GM12875 (cell line): ENCODE data around the gene SLC20A1.

Experiments
- H3K4me3 ChIP-seq: one replicate; pipeline ENCODE4 v1.5.1; 2011; ENCODE audit warnings: low read depth, low read length, control low read depth
- TF ChIP-seq, protein P1 (sequence below): IDR thresholded peaks from 2 replicates; pipeline ENCODE4 v1.5.1; 2011; ENCODE audit warnings: low read depth, mild to moderate bottlenecking, control low read depth, inconsistent platforms, low read length, moderate library complexity, borderline replicate concordance; ENCODE audit not compliant: insufficient read depth

SLC20A1 gene

DNA sequence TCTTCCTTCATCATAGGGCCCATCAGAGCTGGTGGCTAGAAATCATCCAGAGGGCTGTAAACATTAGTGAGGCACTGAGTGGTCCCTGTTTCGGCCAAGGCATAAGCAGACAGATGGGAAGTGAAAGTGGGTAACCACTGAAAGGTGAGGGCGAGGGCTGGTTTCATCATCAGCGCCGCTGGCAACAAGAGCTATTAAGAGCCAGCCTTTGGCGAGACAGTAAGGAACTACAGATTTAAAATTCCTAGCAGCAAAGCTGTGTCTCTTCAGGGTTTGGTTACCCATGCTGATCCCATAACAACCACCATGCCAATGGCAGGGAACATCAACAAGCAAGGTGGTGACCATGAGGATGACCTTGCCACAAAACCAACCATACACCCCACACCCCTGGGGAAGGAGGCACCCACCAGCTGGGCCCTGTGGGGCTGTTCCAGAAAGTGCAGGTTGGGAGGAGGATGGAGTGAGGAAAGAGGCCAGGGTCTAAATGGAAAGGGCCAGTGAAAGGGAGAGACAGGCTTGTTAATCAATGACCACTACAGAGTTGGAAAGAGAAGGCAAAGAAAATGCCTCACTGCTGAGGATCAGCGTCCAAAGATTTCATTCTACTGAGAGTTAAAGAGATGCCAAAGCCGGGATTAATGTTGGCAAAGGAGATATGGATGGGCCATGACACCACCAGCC is 9.0 kb upstream of the SLC20A1 start:
- no peak overlapping the region for H3K4me3 ChIP-seq
- TF ChIP-seq, protein P1, sequence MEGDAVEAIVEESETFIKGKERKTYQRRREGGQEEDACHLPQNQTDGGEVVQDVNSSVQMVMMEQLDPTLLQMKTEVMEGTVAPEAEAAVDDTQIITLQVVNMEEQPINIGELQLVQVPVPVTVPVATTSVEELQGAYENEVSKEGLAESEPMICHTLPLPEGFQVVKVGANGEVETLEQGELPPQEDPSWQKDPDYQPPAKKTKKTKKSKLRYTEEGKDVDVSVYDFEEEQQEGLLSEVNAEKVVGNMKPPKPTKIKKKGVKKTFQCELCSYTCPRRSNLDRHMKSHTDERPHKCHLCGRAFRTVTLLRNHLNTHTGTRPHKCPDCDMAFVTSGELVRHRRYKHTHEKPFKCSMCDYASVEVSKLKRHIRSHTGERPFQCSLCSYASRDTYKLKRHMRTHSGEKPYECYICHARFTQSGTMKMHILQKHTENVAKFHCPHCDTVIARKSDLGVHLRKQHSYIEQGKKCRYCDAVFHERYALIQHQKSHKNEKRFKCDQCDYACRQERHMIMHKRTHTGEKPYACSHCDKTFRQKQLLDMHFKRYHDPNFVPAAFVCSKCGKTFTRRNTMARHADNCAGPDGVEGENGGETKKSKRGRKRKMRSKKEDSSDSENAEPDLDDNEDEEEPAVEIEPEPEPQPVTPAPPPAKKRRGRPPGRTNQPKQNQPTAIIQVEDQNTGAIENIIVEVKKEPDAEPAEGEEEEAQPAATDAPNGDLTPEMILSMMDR = no peak

DNA sequence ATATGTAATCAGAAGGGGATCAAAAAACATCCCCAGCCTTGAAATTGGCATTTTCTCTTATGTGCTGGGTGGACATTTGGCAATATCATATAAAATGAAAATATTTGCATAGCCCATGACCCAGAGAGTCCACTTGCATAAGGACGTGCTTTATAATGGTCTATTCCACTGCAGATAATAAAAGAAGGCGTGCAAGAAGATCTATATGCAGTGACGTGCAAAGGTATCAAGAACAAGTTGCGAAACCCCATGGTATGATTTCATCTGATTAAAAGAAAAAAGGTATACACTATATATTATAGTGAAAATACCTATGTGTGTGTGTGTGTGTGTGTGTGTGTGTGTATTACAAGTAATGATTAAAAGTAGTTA is 8.5 kb upstream of the SLC20A1 start:
- no peak overlapping the region for H3K4me3 ChIP-seq
- TF ChIP-seq, protein P1 = no peak

DNA sequence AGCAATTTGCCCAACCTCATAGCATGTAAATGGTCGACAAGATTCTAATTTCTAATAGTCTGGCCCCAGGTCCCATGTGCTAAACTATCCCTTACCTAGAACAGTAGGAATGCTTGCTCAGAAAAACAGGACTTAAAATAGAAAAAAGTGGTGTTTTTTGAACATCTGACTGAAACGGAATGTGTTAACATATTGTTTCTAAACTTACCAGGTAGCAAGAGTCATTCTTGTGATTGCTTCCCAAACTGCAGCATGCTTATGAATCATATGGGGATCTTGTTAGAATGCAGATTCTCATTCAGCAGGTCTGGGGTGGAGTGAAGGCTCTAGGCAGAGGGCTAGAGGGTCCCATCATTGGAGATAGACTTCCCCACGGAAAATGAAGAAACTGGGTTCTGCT is 5.8 kb upstream of the SLC20A1 start:
- TF ChIP-seq, protein P1 = no peak

DNA sequence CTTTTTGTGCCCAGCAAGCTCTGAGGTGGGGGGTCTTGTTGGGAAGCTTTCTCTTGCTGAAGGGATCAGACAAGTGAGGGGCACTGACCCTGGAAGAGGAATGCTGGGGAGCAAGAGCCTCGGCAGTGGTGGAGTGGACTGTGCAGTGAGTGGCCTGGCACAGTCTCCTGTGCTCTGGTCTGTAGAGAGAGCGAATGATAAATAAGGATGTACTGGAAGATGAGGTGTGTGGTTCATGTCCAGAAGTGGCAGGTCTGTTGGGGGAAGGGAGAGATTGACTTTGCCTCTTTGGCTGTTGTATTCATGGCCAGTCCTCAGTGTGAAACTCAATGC is 5.3 kb upstream of the SLC20A1 start:
- TF ChIP-seq, protein P1 = no peak
- H3K4me3 ChIP-seq = no peak overlapping the region

More for the DNA sequence above, 5.8 kb upstream of the SLC20A1 start:
- H3K4me3 ChIP-seq = no peak overlapping the region

DNA sequence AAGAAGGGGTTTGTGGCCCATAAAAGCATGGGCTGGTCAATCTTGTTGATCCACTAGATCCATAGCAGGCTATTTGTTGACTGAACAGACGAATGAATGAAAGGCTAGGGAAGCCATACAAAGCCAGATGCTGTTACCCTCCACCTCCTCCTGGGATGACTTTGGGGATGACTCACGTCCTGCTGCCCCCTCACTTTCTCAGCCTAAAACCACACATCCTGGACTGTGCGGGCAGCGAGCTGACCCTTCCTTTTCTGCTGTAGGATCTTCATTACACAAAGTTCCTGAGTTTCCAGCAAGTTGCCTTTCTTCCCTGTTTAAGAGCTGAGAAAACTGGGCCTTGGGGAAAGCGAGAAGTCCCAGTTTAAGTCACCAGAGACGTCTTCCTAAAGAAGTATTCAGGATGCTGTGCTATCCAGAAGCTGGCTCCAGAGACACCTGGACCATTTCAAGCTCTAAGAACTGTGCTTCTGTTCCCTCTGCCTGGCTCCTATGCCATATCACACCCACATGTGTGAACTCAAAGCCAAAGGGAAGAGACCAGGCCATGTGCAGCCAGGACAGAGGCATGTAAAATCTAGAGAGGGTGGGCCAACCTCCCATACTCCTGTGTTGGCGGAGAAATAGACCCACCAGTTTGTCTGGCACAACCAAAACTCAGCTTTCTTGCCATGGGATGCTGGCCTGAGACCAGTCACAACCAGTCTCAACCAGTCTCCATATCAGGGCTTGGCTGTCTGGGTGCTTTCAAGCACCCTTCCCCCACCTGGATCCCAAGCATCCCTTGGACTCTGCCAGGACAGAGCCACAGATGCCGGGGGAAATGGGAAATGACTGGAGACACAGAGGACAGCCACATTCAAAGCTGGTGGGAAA is 4.7 kb upstream of the SLC20A1 start:
- TF ChIP-seq, protein P1 = no peak
- no peak overlapping the region for H3K4me3 ChIP-seq

DNA sequence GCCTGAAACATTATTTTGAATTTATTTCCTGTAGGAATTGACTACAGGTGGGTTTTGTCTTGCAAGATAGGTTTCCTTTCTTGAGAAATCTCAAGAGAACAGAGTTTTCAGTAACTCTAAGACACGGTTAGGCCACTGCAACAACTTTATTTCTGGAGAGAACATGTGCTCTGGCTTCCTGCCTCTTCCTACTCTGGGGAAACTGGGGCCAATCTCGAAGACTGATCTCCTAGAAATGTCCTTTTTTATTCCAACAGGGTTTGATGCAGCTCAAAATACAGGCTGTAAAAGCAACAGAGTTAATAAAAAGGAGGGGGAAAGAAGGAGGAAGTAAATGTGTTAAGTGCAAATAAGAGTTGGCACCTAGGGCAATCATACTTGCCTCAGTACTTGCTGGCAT is 4.0 kb upstream of the SLC20A1 start:
- no peak overlapping the region for H3K4me3 ChIP-seq
- TF ChIP-seq, protein P1 = no peak

DNA sequence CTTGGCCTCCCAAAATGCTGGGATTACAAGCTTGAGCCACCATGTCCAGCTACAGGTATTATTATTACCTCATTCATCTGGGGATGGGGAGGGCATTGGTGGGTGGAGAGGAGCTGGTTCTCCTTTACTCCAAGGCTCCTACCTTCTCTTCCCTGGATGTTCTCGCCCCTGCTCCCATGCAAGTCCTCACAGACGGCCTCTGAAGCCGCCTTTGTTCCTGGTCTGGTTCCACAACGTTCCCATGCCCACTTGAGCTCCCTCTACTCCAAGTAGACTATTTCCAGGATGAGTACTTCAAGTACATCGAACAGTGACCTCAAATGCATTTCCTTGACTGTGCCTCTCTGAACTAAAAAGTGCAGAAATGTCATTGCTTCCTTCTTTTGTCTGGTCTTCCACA is 3.2 kb upstream of the SLC20A1 start:
- TF ChIP-seq, protein P1 = no peak
- no peak overlapping the region for H3K4me3 ChIP-seq
